ENCODE measurements around the gene MTMR1.

MTMR1 gene

GRCh38 chrX:150680974-150681373 lies 12.2 kb upstream of the MTMR1 start:
- peaks cover 9% of the 10 kb centered on the region for H3K9me3 ChIP-seq (ENCODE audit: control insufficient read depth, low read depth, low read length)
- H3K4me3 ChIP-seq (ENCODE audit: low read length), result no peak overlapping the region
- no peaks in the 10 kb centered on the region for H3K27me3 ChIP-seq (ENCODE audit: control insufficient read depth, insufficient read depth, low read length)
- H3K27ac ChIP-seq (ENCODE audit: low read length), result no peak overlapping the region
- no peaks in the 10 kb centered on the region for H3K4me1 ChIP-seq (ENCODE audit: control insufficient read depth, low read depth, low read length)
- no peak overlapping the region for H3K9ac ChIP-seq (ENCODE audit: low read length)
- no peaks in the 10 kb centered on the region for H3K36me3 ChIP-seq (ENCODE audit: control insufficient read depth, low read depth, low read length)

GRCh38 chrX:150683112-150683511 lies 10.1 kb upstream of the MTMR1 start:
- no peaks in the 10 kb centered on the region for H3K36me3 ChIP-seq (ENCODE audit: control insufficient read depth, low read depth, low read length)
- H3K4me3 ChIP-seq (ENCODE audit: low read length), result no peak overlapping the region
- H3K27me3 ChIP-seq (ENCODE audit: control insufficient read depth, insufficient read depth, low read length), result no peaks in the 10 kb centered on the region

GRCh38 chrX:150683536-150684146 lies 9.6 kb upstream of the MTMR1 start:
- Histone ChIP-seq H3K4me3 (ENCODE audit: low read length) (no peak overlapping the region), H3K9ac (ENCODE audit: low read length) (no peak overlapping the region), H3K27me3 (ENCODE audit: control insufficient read depth, insufficient read depth, low read length) (no peaks in the 10 kb centered on the region), H3K4me1 (ENCODE audit: control insufficient read depth, low read depth, low read length) (peaks cover 3% of the 10 kb centered on the region), H3K27ac (ENCODE audit: low read length) (no peak overlapping the region), H3K36me3 (ENCODE audit: control insufficient read depth, low read depth, low read length) (no peaks in the 10 kb centered on the region), H3K9me3 (ENCODE audit: control insufficient read depth, low read depth, low read length) (no peaks in the 10 kb centered on the region)

More at GRCh38 chrX:150683112-150683511, 10.1 kb upstream of the MTMR1 start:
- Histone ChIP-seq H3K9ac (ENCODE audit: low read length) (no peak overlapping the region), H3K4me1 (ENCODE audit: control insufficient read depth, low read depth, low read length) (no peaks in the 10 kb centered on the region), H3K27ac (ENCODE audit: low read length) (no peak overlapping the region), H3K9me3 (ENCODE audit: control insufficient read depth, low read depth, low read length) (no peaks in the 10 kb centered on the region)

GRCh38 chrX:150688911-150689451 lies 4.2 kb upstream of the MTMR1 start:
- Histone ChIP-seq H3K9me3 (ENCODE audit: control insufficient read depth, low read depth, low read length) (no peaks in the 10 kb centered on the region), H3K27ac (ENCODE audit: low read length) (no peak overlapping the region), H3K36me3 (ENCODE audit: control insufficient read depth, low read depth, low read length) (no peaks in the 10 kb centered on the region), H3K9ac (ENCODE audit: low read length) (no peak overlapping the region), H3K4me1 (ENCODE audit: control insufficient read depth, low read depth, low read length) (peaks cover 6% of the 10 kb centered on the region), H3K4me3 (ENCODE audit: low read length) (no peak overlapping the region), H3K27me3 (ENCODE audit: control insufficient read depth, insufficient read depth, low read length) (no peaks in the 10 kb centered on the region)

- Histone ChIP-seq H3K27me3 (ENCODE audit: control insufficient read depth, insufficient read depth, low read length) (no peaks in the 10 kb centered on the region), H3K27ac (ENCODE audit: low read length) (no peak overlapping the region), H3K4me3 (ENCODE audit: low read length) (no peak overlapping the region), H3K4me1 (ENCODE audit: control insufficient read depth, low read depth, low read length) (peaks cover 6% of the 10 kb centered on the region), H3K9ac (ENCODE audit: low read length) (no peak overlapping the region), H3K9me3 (ENCODE audit: control insufficient read depth, low read depth, low read length) (no peaks in the 10 kb centered on the region), H3K36me3 (ENCODE audit: control insufficient read depth, low read depth, low read length) (no peaks in the 10 kb centered on the region)
Observed at GRCh38 chrX:150690126-150690525, 3.1 kb upstream of the MTMR1 start.

GRCh38 chrX:150692296-150692695 lies 900 bp upstream of the MTMR1 start:
- Histone ChIP-seq H3K27me3 (ENCODE audit: control insufficient read depth, insufficient read depth, low read length) (no peaks in the 10 kb centered on the region), H3K27ac (ENCODE audit: low read length) (no peak overlapping the region), H3K4me3 (ENCODE audit: low read length) (peak overlapping the region; percentile 72), H3K9me3 (ENCODE audit: control insufficient read depth, low read depth, low read length) (peaks cover 1% of the 10 kb centered on the region), H3K9ac (ENCODE audit: low read length) (no peak overlapping the region), H3K4me1 (ENCODE audit: control insufficient read depth, low read depth, low read length) (peaks cover 6% of the 10 kb centered on the region), H3K36me3 (ENCODE audit: control insufficient read depth, low read depth, low read length) (no peaks in the 10 kb centered on the region)

- no peaks in the 10 kb centered on the region for H3K27me3 ChIP-seq (ENCODE audit: control insufficient read depth, insufficient read depth, low read length)
- peaks cover under 1% of the 10 kb centered on the region for H3K4me1 ChIP-seq (ENCODE audit: control insufficient read depth, low read depth, low read length)
- H3K36me3 ChIP-seq (ENCODE audit: control insufficient read depth, low read depth, low read length), result no peaks in the 10 kb centered on the region
- H3K4me3 ChIP-seq (ENCODE audit: low read length), result peak overlapping the region; percentile 52
- peaks cover 3% of the 10 kb centered on the region for H3K9me3 ChIP-seq (ENCODE audit: control insufficient read depth, low read depth, low read length)
- no peak overlapping the region for H3K27ac ChIP-seq (ENCODE audit: low read length)
- H3K9ac ChIP-seq (ENCODE audit: low read length), result no peak overlapping the region
Observed at GRCh38 chrX:150693725-150694574, 754 bp downstream of the MTMR1 start.

- H3K4me3 ChIP-seq (ENCODE audit: low read length), result no peak overlapping the region
- H3K27me3 ChIP-seq (ENCODE audit: control insufficient read depth, insufficient read depth, low read length), result no peaks in the 10 kb centered on the region
- H3K4me1 ChIP-seq (ENCODE audit: control insufficient read depth, low read depth, low read length), result no peaks in the 10 kb centered on the region
- peaks cover 6% of the 10 kb centered on the region for H3K9me3 ChIP-seq (ENCODE audit: control insufficient read depth, low read depth, low read length)
- H3K36me3 ChIP-seq (ENCODE audit: control insufficient read depth, low read depth, low read length), result no peaks in the 10 kb centered on the region
- H3K27ac ChIP-seq (ENCODE audit: low read length), result no peak overlapping the region
- H3K9ac ChIP-seq (ENCODE audit: low read length), result no peak overlapping the region
Observed at GRCh38 chrX:150694738-150695410, 1.7 kb downstream of the MTMR1 start.

GRCh38 chrX:150696331-150696730 lies 3.1 kb downstream of the MTMR1 start:
- Histone ChIP-seq H3K4me3 (ENCODE audit: low read length) (no peak overlapping the region), H3K4me1 (ENCODE audit: control insufficient read depth, low read depth, low read length) (no peaks in the 10 kb centered on the region), H3K27ac (ENCODE audit: low read length) (no peak overlapping the region), H3K27me3 (ENCODE audit: control insufficient read depth, insufficient read depth, low read length) (no peaks in the 10 kb centered on the region), H3K9me3 (ENCODE audit: control insufficient read depth, low read depth, low read length) (peaks cover 9% of the 10 kb centered on the region), H3K36me3 (ENCODE audit: control insufficient read depth, low read depth, low read length) (no peaks in the 10 kb centered on the region), H3K9ac (ENCODE audit: low read length) (no peak overlapping the region)

- Histone ChIP-seq H3K9me3 (ENCODE audit: control insufficient read depth, low read depth, low read length) (peaks cover 13% of the 10 kb centered on the region), H3K9ac (ENCODE audit: low read length) (no peak overlapping the region)
Observed at GRCh38 chrX:150696866-150697265, 3.7 kb downstream of the MTMR1 start.

GRCh38 chrX:150697641-150698040 lies 4.4 kb downstream of the MTMR1 start:
- Histone ChIP-seq H3K9ac (ENCODE audit: low read length) (no peak overlapping the region), H3K27me3 (ENCODE audit: control insufficient read depth, insufficient read depth, low read length) (no peaks in the 10 kb centered on the region), H3K36me3 (ENCODE audit: control insufficient read depth, low read depth, low read length) (no peaks in the 10 kb centered on the region), H3K9me3 (ENCODE audit: control insufficient read depth, low read depth, low read length) (peaks cover 13% of the 10 kb centered on the region), H3K4me1 (ENCODE audit: control insufficient read depth, low read depth, low read length) (no peaks in the 10 kb centered on the region), H3K27ac (ENCODE audit: low read length) (no peak overlapping the region), H3K4me3 (ENCODE audit: low read length) (no peak overlapping the region)

More at GRCh38 chrX:150696866-150697265, 3.7 kb downstream of the MTMR1 start:
- H3K27ac ChIP-seq (ENCODE audit: low read length), result no peak overlapping the region
- H3K4me3 ChIP-seq (ENCODE audit: low read length), result no peak overlapping the region
- H3K4me1 ChIP-seq (ENCODE audit: control insufficient read depth, low read depth, low read length), result no peaks in the 10 kb centered on the region
- no peaks in the 10 kb centered on the region for H3K36me3 ChIP-seq (ENCODE audit: control insufficient read depth, low read depth, low read length)
- H3K27me3 ChIP-seq (ENCODE audit: control insufficient read depth, insufficient read depth, low read length), result no peaks in the 10 kb centered on the region
